K562 (cell line): ENCODE measurements around the gene VWA3A. TPM values are rescaled to one million over a fixed set of nuclear protein-coding genes. Genes with fewer than 3 reads are reported as not detected.

Experiments used
- ATF1 ChIP-seq, 2 experiments: fragments of 450-650 bp in 1 of 2; IDR thresholded peaks; 2 replicates each; pipeline ENCODE4 v1.6.1; 2016; ENCODE audit warnings: missing compliant biosample characterization in 1 of 2, missing genetic modification characterization in 1 of 2
- FOSL1 ChIP-seq: fragments of 200-800 bp; sonication (Bioruptor generic); conservative IDR thresholded peaks from 2 replicates; pipeline ENCODE4 v1.6.1; 2016; ENCODE audit warnings: missing genetic modification characterization, missing compliant biosample characterization
- FOXJ2 ChIP-seq: fragments of 200-800 bp; sonication (Bioruptor generic); IDR thresholded peaks from 2 replicates; pipeline ENCODE4 v1.6.1; 2016; ENCODE audit warnings: missing genetic modification characterization, missing compliant biosample characterization
- GABPA ChIP-seq: fragments of 200-800 bp; sonication (Bioruptor generic); conservative IDR thresholded peaks from 2 replicates; pipeline ENCODE4 v1.6.1; 2016; ENCODE audit warnings: low read depth, missing genetic modification characterization, missing compliant biosample characterization
- GTF2A2 ChIP-seq: IDR thresholded peaks from 2 replicates; pipeline ENCODE4 v1.6.1; 2016; ENCODE audit warnings: mild to moderate bottlenecking, missing genetic modification characterization, missing compliant biosample characterization
- JUND ChIP-seq, 2 experiments: IDR thresholded peaks; 2 replicates in 1 of 2; 3 replicates in 1 of 2; pipeline ENCODE4 v1.6.1; 2011; ENCODE audit warnings: borderline replicate concordance in 2 of 2, low read depth in 2 of 2, low read length in 2 of 2, improper control_type of control experiment in 1 of 2, missing biosample characterization in 1 of 2, missing genetic modification characterization in 1 of 2, missing genetic modification reagents in 1 of 2
- MXI1 ChIP-seq: IDR thresholded peaks from 2 replicates; pipeline ENCODE4 v1.6.1; 2011; ENCODE audit warnings: low read depth, mild to moderate bottlenecking, improper control_type of control experiment, low read length
- NFRKB ChIP-seq: fragments of 450-650 bp; IDR thresholded peaks from 2 replicates; pipeline ENCODE4 v1.6.1; 2016; ENCODE audit warnings: low read depth
- NR2C2 ChIP-seq, 2 experiments: fragments of 200-800 bp in 1 of 2; sonication (Bioruptor generic) in 1 of 2; sonication (generic) in 1 of 2; formaldehyde crosslinking in 1 of 2; IDR thresholded peaks; 2 replicates each; pipeline versions ENCODE4 v1.6.1 to v1.8.0; 2016 to 2022; ENCODE audit warnings: mild to moderate bottlenecking in 1 of 2, missing compliant biosample characterization in 1 of 2, missing genetic modification characterization in 1 of 2, missing genetic modification reagents in 1 of 2
- POLR2AphosphoS2 ChIP-seq: IDR thresholded peaks from 2 replicates; pipeline ENCODE4 v1.6.1; 2012; ENCODE audit warnings: low read length, improper control_type of control experiment
- POLR2H ChIP-seq: IDR thresholded peaks from 2 replicates; pipeline ENCODE4 v1.6.1; 2016; ENCODE audit warnings: missing genetic modification characterization, low read depth, mild to moderate bottlenecking, control low read depth, missing compliant biosample characterization, moderate library complexity
- TAF1 ChIP-seq: IDR thresholded peaks from 2 replicates; pipeline ENCODE4 v1.6.1; 2011; ENCODE audit warnings: mild to moderate bottlenecking, low read length, moderate library complexity; ENCODE audit not compliant: insufficient read depth, control insufficient read depth, severe bottlenecking; ENCODE audit errors: extremely low read depth
- TBP ChIP-seq: optimal IDR thresholded peaks from 2 replicates; pipeline ENCODE3; 2011; ENCODE audit warnings: low read depth, low read length, improper control_type of control experiment
- ZBTB26 ChIP-seq: fragments of 450-650 bp; formaldehyde crosslinking; IDR thresholded peaks from 2 replicates; pipeline ENCODE4 v1.4.0; 2022; ENCODE audit warnings: missing genetic modification characterization
- ZBTB40 ChIP-seq, 2 experiments: fragments of 450-650 bp in 1 of 2; sonication (generic) in 1 of 2; formaldehyde crosslinking in 1 of 2; IDR thresholded peaks; 2 replicates each; pipeline versions ENCODE4 v1.7.1 to v1.9.0; 2016 to 2022; ENCODE audit warnings: inconsistent platforms in 1 of 2, mild to moderate bottlenecking in 1 of 2, missing genetic modification reagents in 1 of 2
- polyA plus RNA-seq, 8 experiments: library from polyadenylated mRNA; depleted of rRNA in 4 of 8; stranded (reverse) in 5 of 8; unstranded in 3 of 8; fragments of >200 nt; fragmentation: Nextera tagmentation in 2 of 8; fragmentation: Illumina TruSeq in 1 of 8; extraction: Ambion mirVana in 2 of 8; extraction: Trizol in 1 of 8; gene quantifications; 2 replicates each; pipeline versions ENCODE4 v1.2.1 to v1.2.3, GENCODE V29; 2011 to 2014; ENCODE audit warnings: inconsistent platforms in 1 of 8, missing spikeins in 1 of 8
- total RNA-seq, 7 experiments: library from RNA; depleted of rRNA in 6 of 7; stranded (reverse); fragments of >200 nt in 6 of 7; fragmentation: Illumina TruSeq in 2 of 7; extraction: Trizol in 2 of 7; gene quantifications; 2 replicates each; pipeline versions ENCODE4 v1.2.1 to v1.2.3, GENCODE V29; 2011 to 2021; ENCODE audit warnings: low replicate concordance in 1 of 7

VWA3A gene
- total and polyA plus RNA-seq, 9 of the 15 experiments (the other 6 are each of a cell fraction or from before 2014, with no cell fraction given): not detected

- no peak for TF ChIP-seq ATF1 (CRISPR knock-in tag; IDR thresholded peaks at IDR 0.05)
- peak; percentile 86 for TF ChIP-seq ATF1 (tag; IDR thresholded peaks at IDR 0.05)
- no peak for TF ChIP-seq POLR2AphosphoS2
- TF ChIP-seq GABPA (tag): 0 out of 2 replicates have a peak, but pooled peaks have one; percentile 1
- TF ChIP-seq POLR2H: peak; percentile 82; the same call in 1 of the 2 replicates
- no peak for TF ChIP-seq NR2C2 (CRISPR knock-in tag; IDR thresholded peaks at IDR 0.05)
- peak; percentile 66 for TF ChIP-seq NR2C2 (tag; IDR thresholded peaks at IDR 0.05)
- TF ChIP-seq FOXJ2 (tag): peak; percentile 71; the same call in 1 of the 2 replicates
- 0 out of 2 replicates have a peak, but pooled peaks have one; percentile 16 for TF ChIP-seq MXI1
- TF ChIP-seq ZBTB40 (IDR thresholded peaks at IDR 0.05): peak; percentile 60
- TF ChIP-seq ZBTB40 (CRISPR knock-in tag; IDR thresholded peaks at IDR 0.05): no peak
- TF ChIP-seq TBP: peak; percentile 80
- TF ChIP-seq GTF2A2 (tag): 0 out of 2 replicates have a peak, but pooled peaks have one; percentile 26
- TF ChIP-seq NFRKB: peak; percentile 90; the same call in 1 of the 2 replicates
- TF ChIP-seq FOSL1: peak; percentile 42; the same call in 1 of the 2 replicates
- TF ChIP-seq ZBTB26 (CRISPR knock-in tag): no peak
- TF ChIP-seq TAF1: peak; percentile 4
- TF ChIP-seq JUND (IDR thresholded peaks at IDR 0.05; ENCODE audit: borderline replicate concordance, low read depth, low read length): 0 out of 2 replicates have a peak, but pooled peaks have one; percentile 12
- no peak for TF ChIP-seq JUND (tag; IDR thresholded peaks at IDR 0.05; ENCODE audit: borderline replicate concordance, low read depth, low read length)
Observed at GRCh38 chr16:22191532-22192260, 99.4 kb downstream of the VWA3A start (continued).
